Measurements from ENCODE around the gene HMCN1. TPM values are rescaled to one million over a fixed set of nuclear protein-coding genes. Genes with fewer than 3 reads are reported as not detected.

The HMCN1 gene
- total RNA-seq, 1 experiment from 2014 or later = 1.2 TPM

DNA sequence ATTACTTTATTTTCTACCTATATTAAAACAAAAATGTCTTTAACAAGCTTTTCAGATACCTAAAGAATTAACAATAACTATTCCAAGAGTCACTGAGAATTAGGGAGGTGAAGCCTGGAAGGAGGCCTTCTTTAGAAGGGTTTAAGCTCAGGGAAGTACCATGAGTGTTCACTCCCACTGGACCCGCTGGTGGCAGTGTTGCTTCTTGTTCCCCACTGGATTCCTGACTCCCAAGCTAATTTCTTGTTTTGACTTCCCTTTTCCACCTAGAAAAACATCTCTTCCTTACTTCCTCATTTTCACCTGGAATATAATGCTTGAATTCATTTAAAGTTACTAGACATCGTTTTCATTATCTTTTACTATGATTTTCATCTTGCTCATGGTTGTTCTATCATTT is 264.2 kb downstream of the HMCN1 start:
- DNase-seq (ENCODE audit: extremely low read depth, low read depth) = no peak

DNA sequence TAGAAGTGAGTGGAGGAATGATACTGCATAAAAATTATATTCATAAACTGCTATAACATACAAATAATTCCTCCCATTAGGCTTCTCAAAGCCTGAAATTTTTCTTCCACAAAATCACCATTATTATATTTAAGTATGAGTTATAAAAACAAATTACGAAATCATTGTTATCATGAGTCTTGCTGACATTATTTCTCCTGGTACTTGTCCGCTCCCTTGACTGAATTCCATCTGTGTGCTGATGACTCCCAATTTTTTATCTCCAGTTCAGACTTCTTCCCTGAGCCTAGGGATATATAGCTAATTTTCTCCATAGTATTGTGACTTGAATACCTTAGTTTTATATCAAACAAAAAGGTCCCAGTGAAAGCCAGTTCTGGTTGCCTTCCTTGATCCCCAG is 268.2 kb downstream of the HMCN1 start:
- no peak for DNase-seq (ENCODE audit: extremely low read depth, low read depth)

DNA sequence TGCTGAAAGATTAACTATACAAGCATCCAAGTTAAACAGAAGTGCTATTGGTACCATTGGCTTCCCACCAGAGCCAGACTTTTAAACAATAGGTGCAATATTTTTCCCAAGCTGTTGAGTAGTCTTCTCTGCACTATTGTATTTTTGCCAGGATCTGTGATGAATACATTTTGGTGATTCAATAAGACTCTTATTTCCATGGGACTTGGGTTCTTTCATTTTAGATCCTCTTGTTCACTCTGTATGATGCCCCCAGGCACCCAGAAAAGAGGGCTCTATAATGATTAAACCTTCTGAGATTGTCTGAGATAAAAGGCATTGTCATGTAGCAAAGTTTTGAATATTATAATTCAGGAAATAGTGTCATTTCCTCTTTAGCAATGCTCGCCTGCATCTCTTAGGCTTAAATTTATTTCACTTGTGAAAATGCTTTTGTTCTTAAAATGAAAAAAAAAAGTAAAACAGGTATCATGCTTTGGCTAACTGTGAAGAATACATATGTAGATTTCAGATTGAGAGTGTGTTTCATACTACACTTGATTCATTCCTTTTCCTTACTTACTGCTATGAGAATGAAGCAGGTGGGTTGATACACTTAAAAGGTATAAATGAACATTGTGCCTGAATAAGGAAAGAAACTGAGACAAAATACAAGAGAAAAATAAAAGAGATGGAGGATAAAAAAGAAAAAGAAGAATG is 275.0 kb downstream of the HMCN1 start:
- no peak for DNase-seq (ENCODE audit: extremely low read depth, low read depth)

GRCh38 chr1:186014370-186015037 is 280.3 kb downstream of the HMCN1 start:
- DNase-seq (ENCODE audit: extremely low read depth, low read depth) = no peak

GRCh38 chr1:186016856-186017255 is 282.7 kb downstream of the HMCN1 start:
- DNase-seq (ENCODE audit: extremely low read depth, low read depth) = no peak

GRCh38 chr1:186022184-186022583 is 288.0 kb downstream of the HMCN1 start:
- DNase-seq (ENCODE audit: extremely low read depth, low read depth) = no peak

- no peak for DNase-seq (ENCODE audit: extremely low read depth, low read depth)
These were observed 292.8 kb downstream of the HMCN1 start for GRCh38 chr1:186026946-186027345.

DNA sequence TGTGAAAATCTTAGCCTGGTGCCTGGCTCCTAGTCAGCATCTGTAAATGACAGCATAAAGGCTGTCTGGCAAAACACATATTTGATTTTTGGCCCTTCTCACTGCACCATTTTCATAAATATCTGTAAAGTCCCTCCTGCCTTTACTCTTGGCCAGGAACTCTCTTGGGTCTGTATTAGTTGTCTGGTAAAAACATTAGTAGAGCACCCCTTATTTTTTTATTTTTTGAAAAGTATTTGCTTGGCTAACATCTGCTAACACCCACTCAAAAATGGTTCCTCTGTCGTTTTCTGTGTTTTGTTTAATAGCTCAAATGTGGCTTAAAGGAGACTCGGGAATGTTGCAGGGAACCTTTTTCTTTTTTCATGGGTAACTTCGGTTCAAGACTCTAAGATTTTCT is 293.4 kb downstream of the HMCN1 start:
- DNase-seq (ENCODE audit: extremely low read depth, low read depth) = no peak

GRCh38 chr1:186030453-186030852 is 296.3 kb downstream of the HMCN1 start:
- DNase-seq (ENCODE audit: extremely low read depth, low read depth) = no peak

DNA sequence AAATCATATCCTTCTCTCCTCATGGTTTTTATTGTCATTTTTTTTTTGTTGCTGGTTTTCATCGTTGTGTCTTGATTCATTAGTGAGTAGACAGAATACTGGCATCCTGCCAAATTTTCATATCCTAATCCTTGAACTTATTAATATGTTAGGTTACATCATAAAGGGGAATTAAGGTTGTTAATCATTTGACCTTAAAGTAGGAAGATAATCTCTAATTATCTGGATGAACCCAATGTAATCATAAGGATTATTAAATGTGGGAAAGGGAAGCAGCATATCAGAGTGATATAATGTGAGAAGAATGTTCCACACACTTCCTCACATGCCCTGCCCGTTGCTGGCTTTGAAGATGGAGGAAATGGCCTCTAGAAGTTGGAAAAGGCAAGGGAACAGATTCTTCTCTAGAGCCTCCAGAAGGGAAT is 299.7 kb downstream of the HMCN1 start:
- no peak for DNase-seq (ENCODE audit: extremely low read depth, low read depth)

- DNase-seq (ENCODE audit: extremely low read depth, low read depth) = no peak
These were observed 308.0 kb downstream of the HMCN1 start for GRCh38 chr1:186042230-186042629.

GRCh38 chr1:186043296-186043695 is 309.1 kb downstream of the HMCN1 start:
- DNase-seq (ENCODE audit: extremely low read depth, low read depth) = no peak

DNA sequence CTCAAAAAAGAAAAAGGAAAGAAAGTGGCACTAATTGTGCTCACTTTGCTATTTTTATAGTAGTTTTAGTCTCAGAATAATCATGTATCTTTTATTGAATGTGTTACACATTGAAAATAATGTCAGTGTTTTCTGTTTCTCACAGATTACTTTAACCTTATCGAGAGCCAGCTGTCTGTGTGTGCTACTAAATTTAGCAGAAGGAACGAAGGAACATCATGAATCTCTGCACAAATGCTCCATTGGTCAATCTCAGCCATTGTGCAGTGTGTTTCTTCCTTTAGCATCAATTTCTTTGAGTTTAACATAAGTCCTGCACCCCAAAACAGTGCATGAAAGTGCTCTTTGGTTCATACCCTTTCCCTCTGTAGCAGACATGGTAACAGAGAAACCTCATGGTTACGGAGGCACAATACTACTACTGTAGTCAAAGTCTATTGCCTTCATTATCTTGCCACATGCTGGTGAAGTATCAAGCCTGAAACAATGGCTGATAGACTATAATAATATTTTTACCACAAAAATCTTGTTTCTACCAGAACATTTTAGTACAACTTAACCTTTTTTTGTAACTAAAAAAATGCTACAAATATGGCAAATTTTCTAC is 310.0 kb downstream of the HMCN1 start:
- no peak for DNase-seq (ENCODE audit: extremely low read depth, low read depth)

- no peak for DNase-seq (ENCODE audit: extremely low read depth, low read depth)
These were observed 312.4 kb downstream of the HMCN1 start for GRCh38 chr1:186046437-186047211.

- no peak for DNase-seq (ENCODE audit: extremely low read depth, low read depth)
These were observed 316.2 kb downstream of the HMCN1 start for GRCh38 chr1:186050360-186050759.

DNA sequence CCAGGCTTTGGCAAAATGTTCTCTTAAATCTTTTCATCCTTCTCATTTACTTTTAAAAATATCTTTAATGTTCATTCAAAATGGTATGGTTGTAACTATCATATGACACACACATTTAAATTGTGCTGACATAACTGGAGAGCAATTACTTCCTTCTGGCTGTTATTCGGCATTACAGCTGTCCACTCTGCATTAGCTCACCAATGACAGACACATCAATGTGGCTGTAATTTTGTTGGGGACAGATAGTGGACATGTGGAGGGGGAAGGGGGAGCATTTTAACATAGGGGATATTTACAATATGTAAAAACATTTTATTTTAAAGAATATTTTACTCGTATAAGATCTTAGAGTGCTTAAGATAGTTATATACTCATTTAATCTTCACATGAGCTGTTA is 319.8 kb downstream of the HMCN1 start:
- DNase-seq (ENCODE audit: extremely low read depth, low read depth) = no peak

DNA sequence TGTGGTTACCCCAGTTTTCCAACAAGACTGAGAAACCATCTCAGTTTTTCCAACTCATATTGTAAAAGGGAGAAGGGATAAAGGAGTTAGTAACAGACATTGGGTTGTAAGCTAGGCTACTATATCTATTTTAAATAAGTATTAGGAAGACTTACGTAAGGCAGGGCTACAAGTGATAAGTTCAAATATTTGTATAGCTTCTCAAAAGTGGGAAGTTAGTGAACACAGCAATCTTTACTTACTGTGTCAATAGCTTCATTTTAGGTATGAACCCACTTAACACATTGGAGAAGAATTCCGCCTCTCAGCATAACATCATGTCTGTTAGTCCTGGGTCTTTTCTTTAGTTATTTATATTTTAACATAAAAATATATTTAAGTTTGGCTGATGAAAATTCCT is 320.7 kb downstream of the HMCN1 start:
- DNase-seq (ENCODE audit: extremely low read depth, low read depth) = no peak

- DNase-seq (ENCODE audit: extremely low read depth, low read depth) = no peak
These were observed 321.7 kb downstream of the HMCN1 start for GRCh38 chr1:186055846-186056245.

DNA sequence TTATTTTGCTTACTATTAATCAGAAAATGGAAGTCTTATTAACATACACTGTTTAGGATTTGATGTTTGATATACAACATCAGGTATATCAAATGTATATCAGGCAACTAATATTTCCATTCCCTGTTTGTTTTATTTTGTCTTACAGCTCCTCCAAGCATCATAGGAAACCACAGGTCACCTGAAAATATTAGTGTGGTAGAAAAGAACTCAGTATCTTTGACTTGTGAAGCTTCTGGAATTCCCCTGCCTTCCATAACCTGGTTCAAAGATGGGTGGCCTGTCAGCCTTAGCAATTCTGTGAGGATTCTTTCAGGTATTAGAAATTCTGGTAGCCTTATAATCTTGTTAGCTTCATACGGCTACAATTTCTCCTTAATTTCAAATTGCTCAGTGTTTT is 322.9 kb downstream of the HMCN1 start:
- DNase-seq (ENCODE audit: extremely low read depth, low read depth) = no peak

DNA sequence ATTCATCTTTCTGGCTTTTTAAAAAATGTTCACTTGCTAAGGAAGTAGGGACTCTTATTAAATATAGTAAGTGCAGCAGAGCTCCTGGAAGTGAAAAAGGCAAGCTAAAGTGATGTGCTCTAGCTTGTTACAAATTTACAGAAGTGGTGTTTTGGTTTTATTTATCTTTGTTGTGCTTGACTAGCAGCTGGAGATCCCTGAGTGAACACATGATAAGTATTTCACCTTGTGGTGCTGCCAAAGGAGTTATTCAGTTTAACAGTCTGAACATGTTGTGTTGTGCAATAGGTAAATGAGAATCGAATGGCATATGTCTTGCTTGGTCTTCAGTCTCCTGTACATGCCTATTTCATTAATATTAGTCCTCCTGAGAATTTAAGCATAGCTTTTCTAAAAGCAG is 325.1 kb downstream of the HMCN1 start:
- no peak for DNase-seq (ENCODE audit: extremely low read depth, low read depth)

- DNase-seq (ENCODE audit: extremely low read depth, low read depth) = no peak
These were observed 325.6 kb downstream of the HMCN1 start for GRCh38 chr1:186059752-186060151.
